Muscle of leg (tissue), 11 donors: ENCODE results near the gene FAM167B. TPM values are rescaled to one million over a fixed set of nuclear protein-coding genes. Genes with fewer than 3 reads are reported as not detected.

ENCODE experiments used
- DNase-seq: peaks from one replicate; pipeline ENCODE4 v3.0.0; 2013
- H3K27ac ChIP-seq: one replicate; pipeline ENCODE4 v1.5.1; 2013; ENCODE audit warnings: mild to moderate bottlenecking, low read length, control low read depth
- H3K27me3 ChIP-seq: one replicate; pipeline ENCODE4 v1.6.1; 2013; ENCODE audit warnings: low read length; ENCODE audit not compliant: control insufficient read depth, insufficient read depth
- H3K36me3 ChIP-seq: one replicate; pipeline ENCODE4 v1.6.1; 2013; ENCODE audit warnings: low read length; ENCODE audit not compliant: control insufficient read depth, insufficient read depth
- H3K4me1 ChIP-seq: one replicate; pipeline ENCODE4 v1.6.1; 2013; ENCODE audit warnings: low read length; ENCODE audit not compliant: control insufficient read depth, insufficient read depth
- H3K4me3 ChIP-seq: one replicate; pipeline ENCODE4 v1.5.1; 2013; ENCODE audit warnings: low read length, control low read depth
- H3K9me3 ChIP-seq: replicated peaks from 2 replicates; pipeline ENCODE4 v1.6.1; 2013; ENCODE audit warnings: low read depth, low read length; ENCODE audit not compliant: control insufficient read depth
- WGBS: methylation state at CpG from one replicate; pipeline ENCODE4 v1.1.5; 2013; ENCODE audit warnings: missing lambda C conversion rate; ENCODE audit not compliant: insufficient coverage; 5-methylcytosine and 5-hydroxymethylcytosine counted together
- polyA plus RNA-seq, 8 donors: library from polyadenylated mRNA; unstranded; fragments of 120-200 nt; gene quantifications; one replicate each; pipeline versions ENCODE4 v1.2.1 to v1.2.3, GENCODE V29; 2013; ENCODE audit warnings: inconsistent platforms in 1 of 8, low replicate concordance in 1 of 8; ENCODE audit not compliant: insufficient read length in 8 of 8, insufficient read depth in 1 of 8
- total RNA-seq: library from RNA; stranded (reverse); fragments of 120-200 nt; gene quantifications from one replicate; pipeline ENCODE4 v1.2.4, GENCODE V29; 2013

The FAM167B gene
- total and polyA plus RNA-seq, 9 donors = 2.5 to 5.6 (median 4.7) TPM

- peaks cover 6% of the 10 kb centered on the region for H3K36me3 ChIP-seq
- H3K4me1 ChIP-seq = peaks cover 37% of the 10 kb centered on the region
- DNase-seq = peak; percentile 86
- under 1% methylated on average over 52 of the region's 55 CpGs for WGBS
- H3K27ac ChIP-seq = peak overlapping the region; percentile 91
- H3K4me3 ChIP-seq = peak overlapping the region; percentile 78
- H3K9me3 ChIP-seq = no peaks in the 10 kb centered on the region
- no peaks in the 10 kb centered on the region for H3K27me3 ChIP-seq
Observed at GRCh38 chr1:32241001-32241763, 5.8 kb upstream of the FAM167B start.

- DNase-seq = peak; percentile 85
- whole genome bisulfite sequencing = 80% methylated on average over 1 of the region's 7 CpGs
- H3K27ac ChIP-seq = peak overlapping the region; percentile 7
- H3K27me3 ChIP-seq = no peaks in the 10 kb centered on the region
- no peak overlapping the region for H3K4me3 ChIP-seq
- H3K9me3 ChIP-seq = no peaks in the 10 kb centered on the region
- peaks cover 4% of the 10 kb centered on the region for H3K36me3 ChIP-seq
- peaks cover 46% of the 10 kb centered on the region for H3K4me1 ChIP-seq
Observed at GRCh38 chr1:32242341-32242851, 4.6 kb upstream of the FAM167B start.

DNA sequence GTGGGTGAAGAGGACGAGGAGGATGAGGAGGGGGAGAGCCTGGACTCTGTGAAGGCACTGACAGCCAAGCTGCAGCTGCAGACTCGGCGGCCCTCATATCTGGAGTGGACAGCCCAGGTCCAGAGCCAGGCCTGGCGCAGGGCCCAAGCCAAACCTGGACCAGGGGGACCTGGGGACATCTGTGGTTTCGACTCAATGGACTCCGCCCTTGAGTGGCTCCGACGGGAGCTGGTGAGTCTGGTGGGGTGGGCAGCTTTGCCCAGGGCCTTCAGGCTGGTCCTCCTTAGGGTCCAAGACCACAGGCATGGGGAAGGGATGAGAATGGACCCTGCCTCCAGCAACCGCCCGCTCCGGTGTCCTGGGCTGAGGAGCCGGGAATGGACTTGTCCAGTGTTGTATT, 430 bp downstream of the FAM167B start:
- Histone ChIP-seq H3K27me3 (peaks cover 2% of the 10 kb centered on the region), H3K27ac (peak overlapping the region; percentile 82), H3K4me1 (peaks cover 46% of the 10 kb centered on the region), H3K9me3 (no peaks in the 10 kb centered on the region), H3K36me3 (no peaks in the 10 kb centered on the region), H3K4me3 (no peak overlapping the region)
- no peak for DNase-seq
- 43% methylated on average over 8 of the region's 12 CpGs for WGBS

DNA sequence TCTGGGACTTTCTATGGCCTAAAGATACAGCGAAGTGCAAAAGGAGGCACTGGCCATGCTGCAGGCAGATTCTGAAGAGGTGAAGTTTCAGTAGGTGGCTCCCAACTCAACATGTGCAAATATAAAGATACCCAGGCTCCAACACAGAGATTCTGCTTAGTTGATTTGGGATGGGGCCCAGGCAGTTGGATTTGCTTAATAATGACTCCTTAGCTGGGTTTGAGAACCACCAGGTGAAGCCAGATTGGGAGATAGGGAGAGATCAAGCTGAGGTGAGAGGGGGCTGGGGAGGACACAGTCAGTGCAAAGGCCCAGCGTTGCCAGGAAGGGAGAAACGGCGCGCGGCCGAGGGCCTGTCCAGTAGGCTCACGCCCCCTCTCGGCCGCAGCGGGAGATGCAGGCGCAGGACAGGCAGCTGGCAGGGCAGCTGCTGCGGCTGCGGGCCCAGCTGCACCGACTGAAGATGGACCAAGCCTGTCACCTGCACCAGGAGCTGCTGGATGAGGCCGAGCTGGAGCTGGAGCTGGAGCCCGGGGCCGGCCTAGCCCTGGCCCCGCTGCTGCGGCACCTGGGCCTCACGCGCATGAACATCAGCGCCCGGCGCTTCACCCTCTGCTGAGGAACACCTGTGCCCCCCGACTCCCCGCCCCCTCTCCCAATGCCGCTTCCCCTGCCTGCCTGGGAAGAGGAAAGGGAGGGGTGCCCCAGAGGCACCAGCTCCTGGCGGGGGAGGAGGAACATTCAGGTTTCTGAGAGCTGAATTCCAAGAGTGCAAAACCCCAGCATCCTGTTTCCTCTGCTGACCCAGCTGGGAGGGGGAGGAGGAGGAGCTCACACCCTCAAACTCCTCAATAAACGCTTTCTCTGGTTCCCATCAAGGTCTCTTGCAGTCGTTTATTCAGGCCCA, 1.2 kb downstream of the FAM167B start:
- no peak overlapping the region for H3K4me3 ChIP-seq
- peaks cover 44% of the 10 kb centered on the region for H3K4me1 ChIP-seq
- no peaks in the 10 kb centered on the region for H3K9me3 ChIP-seq
- no peaks in the 10 kb centered on the region for H3K36me3 ChIP-seq
- peaks cover 2% of the 10 kb centered on the region for H3K27me3 ChIP-seq
- WGBS = 3% methylated on average over 15 of the region's 31 CpGs
- peak; percentile 68 for DNase-seq
- H3K27ac ChIP-seq = peak overlapping the region; percentile 82

DNA sequence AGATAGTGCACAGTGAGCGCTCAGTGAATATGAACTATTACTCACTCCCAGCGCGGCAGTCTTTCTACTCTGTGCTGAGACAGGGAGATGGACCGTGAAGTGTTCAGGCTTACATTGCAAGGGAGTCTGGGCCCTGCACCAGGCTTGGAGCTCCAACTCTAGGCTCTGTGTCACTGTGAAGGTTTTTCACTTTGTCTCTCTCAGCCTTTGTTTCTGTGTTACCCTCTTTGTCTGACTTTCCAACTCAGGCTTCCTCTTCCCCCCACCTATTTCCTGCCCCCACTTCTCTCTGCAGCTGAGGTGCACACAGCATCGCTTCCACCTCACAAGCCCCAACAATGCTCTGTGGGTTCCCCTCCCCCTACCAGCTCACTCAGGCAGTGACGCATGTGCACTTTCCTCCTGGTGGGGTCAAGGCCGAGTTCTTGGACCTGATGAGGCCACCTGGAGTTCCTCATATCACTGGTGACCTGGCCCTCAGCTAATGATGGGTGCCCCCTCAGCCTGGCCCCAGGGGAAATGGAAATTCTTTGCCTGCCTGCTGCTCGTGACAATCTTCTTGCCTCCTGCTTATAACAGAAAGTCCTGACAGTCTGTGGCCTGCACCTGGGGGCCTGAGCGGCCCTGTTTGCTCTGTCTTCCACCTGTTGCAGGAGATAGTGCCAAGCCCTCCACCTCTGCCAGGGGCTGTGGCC, 3.0 kb downstream of the FAM167B start:
- H3K36me3 ChIP-seq = no peaks in the 10 kb centered on the region
- DNase-seq = peak; percentile 64
- WGBS = 37% methylated on average over 7 of the region's 9 CpGs
- peak overlapping the region; percentile 90 for H3K27ac ChIP-seq
- H3K4me3 ChIP-seq = no peak overlapping the region
- peaks cover 2% of the 10 kb centered on the region for H3K27me3 ChIP-seq
- H3K4me1 ChIP-seq = peaks cover 44% of the 10 kb centered on the region
- no peaks in the 10 kb centered on the region for H3K9me3 ChIP-seq

GRCh38 chr1:32250893-32251716, 4.1 kb downstream of the FAM167B start, which contains the start of gene LCK:
Gene LCK, plus strand, starts transcription at chr1:32251265. Its CDS starts 23,065 bp downstream, at chr1:32274330.
- WGBS = 60% methylated on average over 24 of the region's 25 CpGs
- Histone ChIP-seq H3K27ac (peak within 1 kb of the TSS; percentile 90), H3K4me1 (peaks cover 43% of the 10 kb centered on the region), H3K27me3 (peaks cover 2% of the 10 kb centered on the region), H3K4me3 (peak within 1 kb of the TSS; percentile 9), H3K9me3 (no peaks in the 10 kb centered on the region), H3K36me3 (no peaks in the 10 kb centered on the region)
- no peak for DNase-seq

DNA sequence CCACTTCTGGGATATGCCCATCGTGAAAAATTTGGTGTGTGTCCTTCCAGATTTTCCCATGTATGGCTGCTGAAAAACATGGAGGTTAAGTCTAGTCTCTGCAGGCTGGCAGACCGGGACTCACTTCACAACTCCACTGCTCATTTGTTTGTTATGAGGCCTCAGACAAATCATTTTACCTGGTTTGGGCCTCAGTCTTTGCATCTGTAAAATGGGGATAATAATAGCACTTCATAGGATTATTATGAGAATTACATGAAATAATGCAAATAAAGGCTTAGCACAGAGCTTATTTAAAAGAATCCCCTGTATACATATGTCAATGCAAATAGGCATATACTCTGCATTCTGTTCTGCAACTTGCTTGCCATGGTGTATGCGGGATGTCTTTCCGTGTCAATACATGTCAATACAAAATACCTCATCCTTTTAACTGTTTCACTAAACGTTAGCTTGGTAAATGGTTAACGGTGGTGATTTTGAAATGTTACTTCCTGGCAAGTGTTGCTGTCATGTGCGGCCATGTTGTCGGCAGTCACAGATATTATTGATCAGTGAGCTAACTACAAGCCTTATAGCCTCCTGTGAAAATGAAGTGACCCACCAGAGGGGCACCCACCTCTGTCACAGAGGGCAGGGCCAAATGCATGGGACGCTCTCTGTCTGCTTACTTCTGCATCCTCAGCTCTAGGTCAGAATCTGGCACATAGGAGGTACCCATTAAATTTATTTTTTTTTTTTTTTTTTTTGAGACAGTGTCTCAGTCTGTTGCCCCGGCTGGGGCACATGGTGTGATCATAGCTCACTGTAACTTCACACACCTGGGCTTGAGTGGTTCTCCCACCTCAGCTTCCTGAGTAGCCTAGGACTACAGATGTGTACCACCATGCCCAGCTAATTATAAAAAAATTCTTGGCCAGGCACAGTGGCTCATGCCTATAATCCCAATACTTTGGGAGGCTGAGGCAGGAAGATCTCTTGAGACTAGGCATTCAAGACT, 8.3 kb downstream of the FAM167B start:
- WGBS = 83% methylated on average over 1 of the region's 10 CpGs
- H3K9me3 ChIP-seq = no peaks in the 10 kb centered on the region
- H3K27me3 ChIP-seq = no peaks in the 10 kb centered on the region
- no peak overlapping the region for H3K4me3 ChIP-seq
- no peaks in the 10 kb centered on the region for H3K36me3 ChIP-seq
- no peak for DNase-seq
- H3K4me1 ChIP-seq = peaks cover 15% of the 10 kb centered on the region
- H3K27ac ChIP-seq = no peak overlapping the region

DNA sequence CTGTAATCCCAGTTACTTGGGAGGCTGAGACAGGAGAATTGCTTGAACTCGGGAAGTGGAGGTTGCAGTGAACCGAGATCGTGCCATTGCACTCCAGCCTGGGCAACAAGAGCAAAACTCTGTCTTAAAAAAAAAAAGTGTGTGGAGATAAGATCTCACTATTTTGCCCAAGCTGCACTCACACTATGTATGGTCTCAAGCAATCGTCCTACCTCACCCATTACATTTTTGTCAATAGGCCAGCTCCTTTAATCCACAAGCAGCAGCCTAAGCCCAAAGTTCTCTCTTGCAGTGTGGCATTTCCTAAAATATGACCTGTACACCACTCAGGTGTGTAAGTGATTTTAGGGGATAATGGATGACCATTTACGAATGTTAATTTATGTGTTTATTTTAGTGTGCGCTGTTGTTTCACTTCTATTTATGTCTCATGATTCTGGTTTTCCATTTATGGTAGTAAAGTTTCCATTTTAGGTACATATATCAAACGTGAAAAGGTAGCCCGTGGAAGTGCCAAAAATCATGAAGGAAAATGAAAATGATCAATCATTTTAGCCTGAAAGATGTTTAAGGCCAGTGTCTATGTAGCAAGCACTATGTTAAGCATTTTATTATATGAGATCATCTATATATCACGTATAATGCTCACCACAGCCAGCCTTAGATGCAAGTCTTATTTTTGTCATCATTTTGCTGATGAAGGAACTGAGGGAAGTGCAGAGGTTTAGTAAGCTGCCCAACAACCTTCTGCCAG, 9.6 kb downstream of the FAM167B start:
- H3K27ac ChIP-seq = no peak overlapping the region
- no peaks in the 10 kb centered on the region for H3K27me3 ChIP-seq
- no peaks in the 10 kb centered on the region for H3K9me3 ChIP-seq
- DNase-seq = no peak
- 100% methylated on average over 1 of the region's 9 CpGs for WGBS
- H3K4me3 ChIP-seq = no peak overlapping the region
- H3K4me1 ChIP-seq = peaks cover 9% of the 10 kb centered on the region
- no peaks in the 10 kb centered on the region for H3K36me3 ChIP-seq
